Vagina (tissue), 2 donors: ENCODE data around the gene FAM120C. TPM values are rescaled to one million over a fixed set of nuclear protein-coding genes. Genes with fewer than 3 reads are reported as not detected.

Experiments used
- DNase-seq, 2 donors: peaks; one replicate each; pipeline ENCODE4 v3.0.0-alpha.2; 2017; ENCODE audit errors: extremely low spot score in 2 of 2
- H3K27ac ChIP-seq: fragments of 200-600 bp; sonication (generic); one replicate; pipeline ENCODE4 v1.5.1; 2019
- H3K27me3 ChIP-seq: fragments of 200-600 bp; sonication (generic); one replicate; pipeline ENCODE4 v1.5.1; 2019
- H3K36me3 ChIP-seq, 2 donors: fragments of 200-600 bp; sonication (generic); one replicate each; pipeline ENCODE4 v1.5.1; 2017 to 2019
- H3K4me1 ChIP-seq: fragments of 200-600 bp; sonication (generic); one replicate; pipeline ENCODE4 v1.5.1; 2019
- H3K4me3 ChIP-seq, 2 donors: fragments of 200-600 bp; sonication (generic); 1 replicate in 1 of 2; 2 replicates in 1 of 2; pipeline ENCODE4 v1.5.1; 2016 to 2019
- H3K9me3 ChIP-seq: fragments of 200-600 bp; sonication (generic); one replicate; pipeline ENCODE4 v1.5.1; 2019
- POLR2A ChIP-seq, 2 donors: fragments of 450-650 bp; IDR thresholded peaks; one replicate each; pipeline ENCODE4 v1.6.1; 2017; ENCODE audit warnings: antibody characterized with exemption in 2 of 2, mild to moderate bottlenecking in 2 of 2, moderate library complexity in 2 of 2
- POLR2AphosphoS5 ChIP-seq, 2 donors: sonication (generic); formaldehyde crosslinking; IDR thresholded peaks; one replicate each; pipeline ENCODE4 v1.9.0; 2017; ENCODE audit warnings: antibody characterized with exemption in 2 of 2, mild to moderate bottlenecking in 2 of 2, low read depth in 1 of 2; ENCODE audit not compliant: insufficient read depth in 1 of 2
- intact Hi-C: fragments of 100-400 bp; cut with DNase I; formaldehyde crosslinking; loops from one replicate; pipeline ENCODE4 v1.15.1; 2023
- total RNA-seq: library from RNA; depleted of rRNA; stranded (reverse); fragments of >200 nt; gene quantifications from one replicate; pipeline ENCODE4 v1.2.3, GENCODE V29; 2016
- TF ChIP-seq, protein P1 (sequence below), 3 experiments: fragments of 450-650 bp in 2 of 3; fragments of 200-600 bp in 1 of 3; sonication (generic) in 1 of 3; IDR thresholded peaks; one replicate each; pipeline ENCODE4 v1.5.1; 2017 to 2019; ENCODE audit warnings: antibody characterized with exemption in 3 of 3, mild to moderate bottlenecking in 2 of 3, moderate library complexity in 2 of 3

The FAM120C gene
- total RNA-seq, 1 donor from 2014 or later: 13.5 TPM

DNA sequence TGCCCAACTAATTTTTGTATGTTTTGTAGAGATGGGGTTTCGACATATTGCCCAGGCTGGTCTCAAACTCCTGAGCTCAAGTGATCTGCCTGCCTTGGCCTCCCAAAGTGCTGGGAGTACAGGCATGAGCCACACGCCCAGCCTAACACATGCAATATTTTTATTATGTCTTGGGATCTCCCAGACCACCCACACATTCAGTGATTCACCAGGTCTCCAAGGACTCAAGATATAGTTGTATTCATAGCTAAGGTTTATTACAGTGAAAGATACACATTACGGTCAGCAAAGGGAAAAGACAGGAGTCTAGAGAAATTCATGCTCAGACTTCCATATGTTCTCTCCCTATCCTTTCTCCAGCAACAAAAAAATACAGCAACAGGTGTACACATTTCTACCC is 25.5 kb upstream of the FAM120C start:
- Histone ChIP-seq H3K9me3 (no peaks in the 10 kb centered on the region), H3K27ac (no peak overlapping the region), H3K4me3 (no peak overlapping the region), H3K36me3 (no peaks in the 10 kb centered on the region), H3K4me1 (no peaks in the 10 kb centered on the region), H3K27me3 (no peaks in the 10 kb centered on the region)
- intact Hi-C loops: no loop called here
- TF ChIP-seq POLR2A (IDR thresholded peaks at IDR 0.05) (no peak), POLR2AphosphoS5 (IDR thresholded peaks at IDR 0.05; ENCODE audit: insufficient read depth in 1 of 2, low read depth in 1 of 2) (no peak)
- TF ChIP-seq, protein P1, sequence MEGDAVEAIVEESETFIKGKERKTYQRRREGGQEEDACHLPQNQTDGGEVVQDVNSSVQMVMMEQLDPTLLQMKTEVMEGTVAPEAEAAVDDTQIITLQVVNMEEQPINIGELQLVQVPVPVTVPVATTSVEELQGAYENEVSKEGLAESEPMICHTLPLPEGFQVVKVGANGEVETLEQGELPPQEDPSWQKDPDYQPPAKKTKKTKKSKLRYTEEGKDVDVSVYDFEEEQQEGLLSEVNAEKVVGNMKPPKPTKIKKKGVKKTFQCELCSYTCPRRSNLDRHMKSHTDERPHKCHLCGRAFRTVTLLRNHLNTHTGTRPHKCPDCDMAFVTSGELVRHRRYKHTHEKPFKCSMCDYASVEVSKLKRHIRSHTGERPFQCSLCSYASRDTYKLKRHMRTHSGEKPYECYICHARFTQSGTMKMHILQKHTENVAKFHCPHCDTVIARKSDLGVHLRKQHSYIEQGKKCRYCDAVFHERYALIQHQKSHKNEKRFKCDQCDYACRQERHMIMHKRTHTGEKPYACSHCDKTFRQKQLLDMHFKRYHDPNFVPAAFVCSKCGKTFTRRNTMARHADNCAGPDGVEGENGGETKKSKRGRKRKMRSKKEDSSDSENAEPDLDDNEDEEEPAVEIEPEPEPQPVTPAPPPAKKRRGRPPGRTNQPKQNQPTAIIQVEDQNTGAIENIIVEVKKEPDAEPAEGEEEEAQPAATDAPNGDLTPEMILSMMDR (IDR thresholded peaks at IDR 0.05): no peak
- DNase-seq: no peak

DNA sequence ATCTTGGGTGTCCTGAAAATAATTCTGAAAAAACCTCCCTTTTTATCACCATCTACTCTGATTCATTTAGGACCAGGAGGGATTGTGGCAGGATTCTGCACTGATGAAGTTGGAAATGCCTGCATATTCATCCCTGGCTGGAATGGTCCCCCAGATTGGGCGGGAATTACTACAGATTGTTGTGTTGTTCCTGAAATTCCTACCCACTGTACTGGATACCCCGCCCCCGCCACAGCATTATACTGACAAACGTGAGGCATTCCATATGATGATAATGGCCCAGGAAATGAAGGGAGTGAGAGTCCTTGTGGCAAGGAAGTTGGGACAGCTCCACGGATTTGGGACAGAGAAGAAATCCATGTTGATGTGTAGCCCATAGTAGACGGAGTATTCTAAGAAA is 15.2 kb upstream of the FAM120C start:
- Histone ChIP-seq H3K9me3 (no peaks in the 10 kb centered on the region), H3K27me3 (no peaks in the 10 kb centered on the region), H3K4me3 (no peak overlapping the region), H3K4me1 (no peaks in the 10 kb centered on the region), H3K27ac (no peak overlapping the region), H3K36me3 (no peaks in the 10 kb centered on the region)
- no peak for TF ChIP-seq POLR2AphosphoS5 (IDR thresholded peaks at IDR 0.05; ENCODE audit: insufficient read depth in 1 of 2, low read depth in 1 of 2)
- TF ChIP-seq, protein P1 (IDR thresholded peaks at IDR 0.05): no peak
- TF ChIP-seq POLR2A (IDR thresholded peaks at IDR 0.05): no peak
- intact Hi-C loops: no loop called here
- DNase-seq: no peak

DNA sequence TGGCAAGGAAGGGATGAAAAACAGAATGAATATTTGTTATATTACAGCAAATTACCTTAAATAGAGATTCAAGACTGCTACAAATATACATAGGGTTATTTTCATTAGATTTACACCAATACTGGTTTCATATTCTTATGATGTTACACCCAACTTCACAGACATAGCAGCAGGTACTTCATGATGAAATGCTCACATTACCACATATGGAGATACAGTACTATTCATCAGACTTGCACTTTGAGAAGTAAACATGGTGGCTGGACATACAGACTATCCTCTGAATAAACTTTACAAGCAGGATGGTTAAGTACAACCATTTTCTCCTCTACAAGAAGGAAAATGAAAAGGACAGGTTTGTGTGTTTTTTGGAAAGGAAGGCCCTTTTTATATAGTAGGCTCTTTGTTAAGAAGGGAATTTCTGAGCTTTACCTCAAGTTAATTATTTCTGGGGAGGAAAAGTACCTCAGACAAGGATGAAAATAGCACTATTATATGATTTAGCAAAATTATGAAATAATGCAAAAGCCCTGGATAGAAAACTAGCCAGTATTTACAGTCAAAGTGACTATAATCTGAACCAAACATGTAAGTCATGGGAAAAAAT is 12.0 kb upstream of the FAM120C start:
- Histone ChIP-seq H3K36me3 (no peaks in the 10 kb centered on the region), H3K27ac (no peak overlapping the region), H3K4me3 (no peak overlapping the region), H3K9me3 (no peaks in the 10 kb centered on the region), H3K27me3 (no peaks in the 10 kb centered on the region), H3K4me1 (no peaks in the 10 kb centered on the region)
- no peak for DNase-seq
- intact Hi-C loops: no loop called here
- TF ChIP-seq, protein P1 (IDR thresholded peaks at IDR 0.05): no peak
- TF ChIP-seq POLR2AphosphoS5 (IDR thresholded peaks at IDR 0.05; ENCODE audit: insufficient read depth in 1 of 2, low read depth in 1 of 2): no peak
- TF ChIP-seq POLR2A (IDR thresholded peaks at IDR 0.05): no peak

DNA sequence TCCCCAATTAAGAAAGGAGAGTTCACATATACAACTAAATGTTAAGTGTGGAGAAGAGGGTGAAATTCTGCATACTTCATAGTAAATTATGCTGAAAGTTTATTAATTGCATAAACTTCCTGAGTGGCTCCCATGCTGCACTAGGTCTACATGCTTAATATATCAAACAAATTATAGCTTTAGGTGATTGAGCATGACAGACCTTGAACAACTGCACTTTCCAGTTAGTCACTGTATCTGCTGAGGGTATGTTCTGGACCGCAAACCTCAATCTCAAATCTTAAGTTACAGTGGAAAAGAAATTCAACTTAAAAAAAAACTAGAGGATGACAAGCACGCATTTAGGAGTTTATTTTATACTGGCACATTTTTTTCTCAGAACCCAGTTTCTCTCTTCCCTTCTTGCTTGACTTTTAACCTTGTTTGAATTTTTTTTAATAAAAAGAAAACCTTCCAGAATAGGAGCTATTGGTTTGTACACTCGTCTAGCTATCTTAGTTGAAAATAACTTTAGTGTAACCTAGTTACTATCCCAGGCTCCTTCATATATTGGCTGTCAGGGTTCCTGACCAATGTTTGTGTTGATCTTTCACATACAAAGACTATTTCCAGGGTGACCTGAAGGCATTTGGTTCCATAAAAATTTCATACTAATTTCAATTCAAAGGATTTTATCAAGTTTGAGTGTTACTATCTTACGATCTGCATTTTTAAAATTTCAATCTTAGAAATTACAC is 10.2 kb upstream of the FAM120C start:
- H3K36me3 ChIP-seq: no peaks in the 10 kb centered on the region
- intact Hi-C loops: no loop called here
- no peak for DNase-seq
- H3K27me3 ChIP-seq: no peaks in the 10 kb centered on the region
- H3K4me1 ChIP-seq: no peaks in the 10 kb centered on the region
- H3K4me3 ChIP-seq: no peak overlapping the region
- TF ChIP-seq, protein P1 (IDR thresholded peaks at IDR 0.05): no peak
- TF ChIP-seq POLR2AphosphoS5 (IDR thresholded peaks at IDR 0.05; ENCODE audit: insufficient read depth in 1 of 2, low read depth in 1 of 2): no peak
- no peak for TF ChIP-seq POLR2A (IDR thresholded peaks at IDR 0.05)
- no peaks in the 10 kb centered on the region for H3K9me3 ChIP-seq
- no peak overlapping the region for H3K27ac ChIP-seq

DNA sequence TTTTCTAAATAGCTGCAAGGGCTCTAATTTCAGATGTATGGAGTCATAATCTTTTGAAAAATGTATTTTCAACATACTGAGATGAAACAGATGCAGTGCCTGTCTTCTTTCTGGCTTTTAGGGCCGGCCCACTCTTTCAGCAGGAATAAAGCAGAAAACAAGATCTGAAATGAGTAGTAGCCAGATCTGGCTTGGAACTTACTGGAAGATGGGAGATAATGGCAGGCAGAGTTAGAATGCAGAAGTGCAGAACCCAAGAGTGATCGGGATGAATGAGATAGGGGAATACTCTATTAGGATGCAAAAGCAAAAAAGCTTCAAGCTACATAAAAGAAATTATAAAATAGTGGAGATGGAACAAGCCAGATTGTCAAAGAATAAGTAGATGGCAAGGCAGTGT is 1.4 kb upstream of the FAM120C start:
- Histone ChIP-seq H3K36me3 (no peaks in the 10 kb centered on the region), H3K27ac (no peak overlapping the region), H3K4me3 (no peak overlapping the region), H3K4me1 (peaks cover 23% of the 10 kb centered on the region), H3K27me3 (no peaks in the 10 kb centered on the region), H3K9me3 (no peaks in the 10 kb centered on the region)
- TF ChIP-seq POLR2A (IDR thresholded peaks at IDR 0.05) (no peak), POLR2AphosphoS5 (IDR thresholded peaks at IDR 0.05; ENCODE audit: insufficient read depth in 1 of 2, low read depth in 1 of 2) (no peak)
- TF ChIP-seq, protein P1 (IDR thresholded peaks at IDR 0.05): no peak
- intact Hi-C loops: no loop called here
- no peak for DNase-seq
